ENCODE measurements around the gene KRTAP22-1. TPM values are rescaled to one million over a fixed set of nuclear protein-coding genes. Genes with fewer than 3 reads are reported as not detected.

Gene KRTAP22-1
- total RNA-seq = not detected
- not detected for polyA plus RNA-seq

GRCh38 chr21:30600787-30601186, at the start of gene KRTAP22-1:
Gene KRTAP22-1, plus strand, starts transcription at chr21:30601087.
- Histone ChIP-seq H3K4me1 (no peaks in the 10 kb centered on the region), H3K36me3 (no peaks in the 10 kb centered on the region), H3K9me3 (no peaks in the 10 kb centered on the region), H3K4me3 (no peak within 1 kb of the TSS), H3K27ac (no peak within 1 kb of the TSS), H3K27me3 (no peaks in the 10 kb centered on the region)
- no peak for FAIRE-seq
- intact Hi-C loops (cut with DNase I) = no loop called here
- no peak for TF ChIP-seq CTCF (IDR thresholded peaks at IDR 0.05)
- WGBS, 2 donors = 33 to 35% methylated on average over 1 of the region's 1 CpG
- ATAC-seq = no peak
- DNase-seq = no peak

- intact Hi-C loops (cut with DNase I) = no loop called here
- WGBS, 2 donors = 66 to 83% methylated on average over 1 of the region's 1 CpG
- no peaks in the 10 kb centered on the region for H3K27me3 ChIP-seq
- no peaks in the 10 kb centered on the region for H3K9me3 ChIP-seq
- H3K4me1 ChIP-seq = no peaks in the 10 kb centered on the region
- H3K4me3 ChIP-seq = no peak overlapping the region
- no peak for FAIRE-seq
- no peak for DNase-seq
- H3K27ac ChIP-seq = no peak overlapping the region
- H3K36me3 ChIP-seq = no peaks in the 10 kb centered on the region
- no peak for TF ChIP-seq CTCF (IDR thresholded peaks at IDR 0.05)
- no peak for ATAC-seq
Observed at GRCh38 chr21:30552782-30553181, 48.1 kb upstream of the KRTAP22-1 start.

- H3K27me3 ChIP-seq = no peaks in the 10 kb centered on the region
- no peak overlapping the region for H3K27ac ChIP-seq
- 71 to 82% methylated on average over 2 of the region's 2 CpGs for WGBS, 2 donors
- no peak overlapping the region for H3K4me3 ChIP-seq
- H3K36me3 ChIP-seq = no peaks in the 10 kb centered on the region
- no peak for ATAC-seq
- no peak for DNase-seq
- intact Hi-C loops (cut with DNase I) = no loop called here
- no peak for FAIRE-seq
- no peaks in the 10 kb centered on the region for H3K4me1 ChIP-seq
- H3K9me3 ChIP-seq = no peaks in the 10 kb centered on the region
- no peak for TF ChIP-seq CTCF (IDR thresholded peaks at IDR 0.05)
Observed at GRCh38 chr21:30555095-30555494, 45.8 kb upstream of the KRTAP22-1 start.

- no peak for ATAC-seq
- H3K27me3 ChIP-seq = no peaks in the 10 kb centered on the region
- no peak within 1 kb of the TSS for H3K4me3 ChIP-seq
- TF ChIP-seq CTCF (IDR thresholded peaks at IDR 0.05) = no peak
- intact Hi-C loops (cut with DNase I) = no loop called here
- no peaks in the 10 kb centered on the region for H3K4me1 ChIP-seq
- no peaks in the 10 kb centered on the region for H3K9me3 ChIP-seq
- no peak for FAIRE-seq
- 55 to 59% methylated on average over 2 of the region's 2 CpGs for WGBS, 2 donors
- DNase-seq = no peak
- H3K27ac ChIP-seq = no peak within 1 kb of the TSS
- H3K36me3 ChIP-seq = no peaks in the 10 kb centered on the region
Observed at GRCh38 chr21:30561264-30561895, 39.5 kb upstream of the KRTAP22-1 start, which contains the start of gene KRTAP19-7. Gene KRTAP19-7, minus strand, starts transcription at chr21:30561314. Its CDS starts 25 bp downstream, at chr21:30561289.

GRCh38 chr21:30561957-30562356, 38.9 kb upstream of the KRTAP22-1 start:
- TF ChIP-seq CTCF (IDR thresholded peaks at IDR 0.05) = no peak
- H3K27ac ChIP-seq = no peak overlapping the region
- no peaks in the 10 kb centered on the region for H3K27me3 ChIP-seq
- ATAC-seq (no peak), DNase-seq (no peak), FAIRE-seq (no peak)
- WGBS, 2 donors = 74 to 86% methylated on average over 2 of the region's 2 CpGs
- H3K9me3 ChIP-seq = no peaks in the 10 kb centered on the region
- H3K4me3 ChIP-seq = no peak overlapping the region
- H3K36me3 ChIP-seq = no peaks in the 10 kb centered on the region
- no peaks in the 10 kb centered on the region for H3K4me1 ChIP-seq
- intact Hi-C loops (cut with DNase I) = no loop called here
